DMS 273 (cell line): ENCODE results near the gene HDAC9.
A peak's percentile ranks its signal among the peaks of the same experiment; 100 is the strongest.

Experiments
- DNase-seq: peaks from one replicate; lab custom pipeline; 2025; ENCODE audit not compliant: unreplicated experiment; lab: John Stamatoyannopoulos, UW

HDAC9 gene

GRCh38 chr7:18653381-18654155 is 158.0 kb downstream of the HDAC9 start:
- no peak for DNase-seq

GRCh38 chr7:18654709-18655108 is 159.2 kb downstream of the HDAC9 start:
- DNase-seq = no peak

- DNase-seq = no peak
Observed at GRCh38 chr7:18655506-18655905, 160.0 kb downstream of the HDAC9 start.

GRCh38 chr7:18655912-18656311 is 160.4 kb downstream of the HDAC9 start:
- DNase-seq = no peak

GRCh38 chr7:18656362-18656761 is 160.8 kb downstream of the HDAC9 start:
- no peak for DNase-seq

GRCh38 chr7:18659746-18660145 is 164.2 kb downstream of the HDAC9 start:
- no peak for DNase-seq

GRCh38 chr7:18663321-18663720 is 167.8 kb downstream of the HDAC9 start:
- no peak for DNase-seq

- DNase-seq = peak; percentile 90
Observed at GRCh38 chr7:18666107-18666728, 170.7 kb downstream of the HDAC9 start.

GRCh38 chr7:18667466-18667865 is 171.9 kb downstream of the HDAC9 start:
- DNase-seq = no peak

GRCh38 chr7:18671176-18671575 is 175.6 kb downstream of the HDAC9 start:
- DNase-seq = no peak

GRCh38 chr7:18675579-18675978 is 180.0 kb downstream of the HDAC9 start:
- no peak for DNase-seq

GRCh38 chr7:18679261-18679660 is 183.7 kb downstream of the HDAC9 start:
- DNase-seq = no peak

GRCh38 chr7:18680576-18680975 is 185.0 kb downstream of the HDAC9 start:
- no peak for DNase-seq

GRCh38 chr7:18684916-18685315 is 189.4 kb downstream of the HDAC9 start:
- DNase-seq = no peak

- no peak for DNase-seq
Observed at GRCh38 chr7:18685971-18686370, 190.4 kb downstream of the HDAC9 start.

- no peak for DNase-seq
Observed at GRCh38 chr7:18689551-18689950, 194.0 kb downstream of the HDAC9 start.

GRCh38 chr7:18693406-18693805 is 197.9 kb downstream of the HDAC9 start:
- DNase-seq = peak; percentile 69

GRCh38 chr7:18693816-18694215 is 198.3 kb downstream of the HDAC9 start:
- no peak for DNase-seq

GRCh38 chr7:18694484-18694883 is 198.9 kb downstream of the HDAC9 start:
- DNase-seq = no peak

- no peak for DNase-seq
Observed at GRCh38 chr7:18694911-18695310, 199.4 kb downstream of the HDAC9 start.

- DNase-seq = no peak
Observed at GRCh38 chr7:18698258-18698734, 202.7 kb downstream of the HDAC9 start.

GRCh38 chr7:18700147-18700546 is 204.6 kb downstream of the HDAC9 start:
- DNase-seq = peak; percentile 52
